ENCODE results near the gene EIPR1.

Gene EIPR1

DNA sequence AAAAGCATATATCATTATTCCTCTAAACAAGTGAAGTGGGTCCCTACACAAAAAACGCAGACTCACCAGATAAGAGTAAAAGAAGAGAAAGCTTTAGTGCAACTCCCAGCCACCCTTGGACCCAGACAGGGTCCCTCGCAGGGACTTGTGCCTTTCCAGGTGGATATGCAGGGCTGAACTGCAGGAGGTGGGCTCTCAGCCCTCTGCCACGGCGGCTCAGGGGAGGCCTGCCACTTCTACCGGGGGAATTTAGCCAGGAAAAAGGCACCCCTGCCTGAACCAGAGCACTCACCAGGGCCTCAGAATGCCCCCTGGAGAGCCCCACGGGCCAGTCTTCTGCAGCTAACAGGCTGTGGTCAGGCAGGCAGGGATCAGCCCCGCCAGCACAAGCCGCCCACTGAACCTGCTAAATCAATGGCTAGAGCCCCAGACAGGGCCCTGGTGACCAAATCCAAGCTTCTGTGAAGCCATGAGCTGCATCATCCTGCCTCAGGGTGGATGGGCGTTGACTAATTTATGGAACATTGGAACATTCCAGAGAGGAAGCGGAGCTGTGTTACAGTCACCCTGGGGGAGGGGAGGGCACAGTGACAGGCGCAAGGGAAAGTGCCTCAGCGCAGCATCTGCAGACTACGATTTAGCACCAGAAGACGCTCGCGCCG, 209.3 kb downstream of the EIPR1 start:
- no peak for DNase-seq

DNA sequence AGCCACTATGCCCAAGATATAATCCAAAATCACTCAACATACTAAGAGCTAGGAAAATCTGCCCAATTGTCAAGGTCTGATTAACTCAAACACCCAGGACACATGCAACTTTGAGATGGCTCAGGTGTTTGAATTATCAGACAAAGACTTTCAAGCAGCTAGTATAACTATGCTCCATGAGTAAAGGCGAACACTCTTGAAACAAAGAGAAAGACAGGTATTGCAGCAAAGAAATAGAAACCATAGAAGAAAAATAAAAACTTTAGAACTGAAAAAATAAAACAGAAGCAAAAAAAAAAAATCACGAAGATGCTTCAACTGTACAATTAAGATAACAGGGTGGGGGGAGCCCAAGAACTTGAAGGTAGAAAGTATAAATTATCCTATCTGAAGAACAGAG, 214.2 kb downstream of the EIPR1 start:
- no peak for DNase-seq

- no peak for DNase-seq
These were observed 215.1 kb downstream of the EIPR1 start for GRCh38 chr2:3162442-3163077.

- DNase-seq, result no peak
These were observed 216.8 kb downstream of the EIPR1 start for GRCh38 chr2:3160751-3161330.

- no peak for DNase-seq
These were observed 217.7 kb downstream of the EIPR1 start for GRCh38 chr2:3159782-3160545.

DNA sequence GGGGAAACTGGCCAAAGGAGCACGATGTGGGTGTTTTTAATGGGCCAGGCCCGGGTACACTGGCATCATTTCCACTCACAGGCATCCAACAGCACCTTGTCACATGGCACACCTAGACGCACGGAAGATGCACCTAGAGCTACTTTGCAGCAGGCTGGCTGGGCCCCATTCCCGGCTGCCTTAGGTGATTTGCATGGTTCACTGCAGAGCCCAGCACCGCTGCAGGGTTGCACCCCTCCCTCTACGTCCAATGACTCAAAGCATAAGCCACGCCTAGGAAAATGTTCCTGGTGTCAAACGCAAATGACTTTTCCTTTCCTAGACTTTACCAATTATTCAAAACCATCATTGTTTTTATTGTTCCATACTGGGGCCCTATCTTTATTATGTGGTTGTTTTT, 222.9 kb downstream of the EIPR1 start:
- no peak for DNase-seq

DNA sequence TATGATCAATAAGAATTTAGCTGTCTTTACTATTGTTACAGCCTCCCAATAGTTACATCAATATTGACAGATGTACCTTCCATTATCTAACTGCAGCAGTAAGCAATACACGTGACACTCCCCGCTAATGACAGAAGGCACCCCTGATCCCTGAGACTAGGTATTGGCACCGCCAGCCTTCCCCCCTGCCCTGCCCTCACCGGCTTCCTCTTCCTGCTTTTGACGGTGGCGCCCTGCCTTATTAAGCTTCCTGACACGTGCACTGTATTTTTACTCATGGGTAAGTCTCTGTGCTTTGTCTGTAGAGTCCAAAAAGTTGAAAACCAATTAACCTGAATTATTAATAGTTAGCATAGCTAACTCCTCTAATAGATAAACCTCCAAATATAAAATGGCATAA, 223.5 kb downstream of the EIPR1 start:
- DNase-seq, result no peak

DNA sequence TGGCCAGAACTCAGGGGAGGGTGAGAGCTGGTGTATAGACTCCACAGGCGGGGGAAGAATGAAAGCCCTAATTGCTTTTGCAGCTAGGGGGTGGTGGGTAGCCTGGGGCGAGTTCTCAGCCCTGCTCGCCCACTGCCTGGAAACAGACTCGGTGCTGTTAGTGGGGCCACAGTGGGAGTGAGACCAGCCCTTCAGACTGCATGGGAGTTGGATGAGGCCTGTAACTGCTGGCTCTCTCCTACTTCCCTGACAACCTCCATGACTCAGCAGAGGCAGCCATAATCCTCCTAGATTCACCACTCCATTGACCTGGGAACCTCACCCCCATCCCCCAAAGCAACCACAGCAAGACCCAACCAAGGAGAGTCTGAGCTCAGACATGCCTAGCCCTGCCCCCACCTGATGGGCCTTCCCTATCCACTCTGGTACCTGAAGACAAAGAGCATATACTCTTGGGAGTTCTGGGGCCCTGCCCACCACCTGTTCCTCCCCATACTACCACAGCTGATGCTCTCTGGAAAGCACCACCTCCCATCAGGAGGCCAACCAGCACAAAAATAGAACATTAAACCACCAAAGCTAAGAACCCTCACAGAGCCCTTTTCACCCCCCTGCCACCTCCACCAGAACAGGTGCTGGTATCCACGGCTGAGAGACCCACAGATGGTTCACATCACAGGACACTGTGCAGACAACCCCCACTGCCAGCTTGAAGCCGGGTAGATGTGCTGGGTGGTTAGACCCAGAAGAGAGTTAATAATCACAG, 226.3 kb downstream of the EIPR1 start:
- no peak for DNase-seq

GRCh38 chr2:3149441-3150217, 228.0 kb downstream of the EIPR1 start:
- DNase-seq, result no peak

- no peak for DNase-seq
These were observed 228.9 kb downstream of the EIPR1 start for GRCh38 chr2:3148716-3149115.

- DNase-seq, result no peak
These were observed 229.7 kb downstream of the EIPR1 start for GRCh38 chr2:3147651-3148530.

GRCh38 chr2:3146772-3147650, 230.6 kb downstream of the EIPR1 start:
- no peak for DNase-seq

GRCh38 chr2:3146175-3146574, 231.4 kb downstream of the EIPR1 start:
- no peak for DNase-seq

DNA sequence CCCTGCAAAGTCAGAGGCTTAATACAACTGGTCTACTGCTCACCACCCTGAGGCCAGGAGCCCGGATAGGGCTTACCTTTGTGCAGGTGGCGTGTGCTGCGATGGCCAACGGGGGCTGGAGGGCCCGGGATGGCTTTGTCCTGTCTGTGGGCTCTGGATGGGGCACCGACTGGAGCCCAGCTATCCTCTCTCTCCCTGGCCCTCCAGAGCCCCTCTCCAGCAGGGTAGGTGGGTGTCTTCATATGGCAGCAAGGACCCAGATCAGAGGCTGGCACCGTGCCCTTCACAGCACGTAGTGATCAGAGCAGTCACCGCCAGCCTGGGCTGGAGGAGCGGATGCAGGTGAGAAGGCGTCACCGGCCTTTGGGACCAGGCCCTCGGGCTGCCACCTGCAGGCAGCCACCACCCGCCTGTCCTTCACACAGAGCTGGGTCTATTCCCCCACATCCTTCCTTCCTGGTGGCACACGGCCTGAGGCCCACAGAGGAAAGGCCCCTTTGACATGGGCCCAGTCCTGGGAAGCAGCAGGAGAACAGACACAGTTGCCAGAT, 232.1 kb downstream of the EIPR1 start:
- no peak for DNase-seq

GRCh38 chr2:3144856-3145255, 232.8 kb downstream of the EIPR1 start:
- no peak for DNase-seq

GRCh38 chr2:3143602-3144001, 234.0 kb downstream of the EIPR1 start:
- DNase-seq, result no peak

DNA sequence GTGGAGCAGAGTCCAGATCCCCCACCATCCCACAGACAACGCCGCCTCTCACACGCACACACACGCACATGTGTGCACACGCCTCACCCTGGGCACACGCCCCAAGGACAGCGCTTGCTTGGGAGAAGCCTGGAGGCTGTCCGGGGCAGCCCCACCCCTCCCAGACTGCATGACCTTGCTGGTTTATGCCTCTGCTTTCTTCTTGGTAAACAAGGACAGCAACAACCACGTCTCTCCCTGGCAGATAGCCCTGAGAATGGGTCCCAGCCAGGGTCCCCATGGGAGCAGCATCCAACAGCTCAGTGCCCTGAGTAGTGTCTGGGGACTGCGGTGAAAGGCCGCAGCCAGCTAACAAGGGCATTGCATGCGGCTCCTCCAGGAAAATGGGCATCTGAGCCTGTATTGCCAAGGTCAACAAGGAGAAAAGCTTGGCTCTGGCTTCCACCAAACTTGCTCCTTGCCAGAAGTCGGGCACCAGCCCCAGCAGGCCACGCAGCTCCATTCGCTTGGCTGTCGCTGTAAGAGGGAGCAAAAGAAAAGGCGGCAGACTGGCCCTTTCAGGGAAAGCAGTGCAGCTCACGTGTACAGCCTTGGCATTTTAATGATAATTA, 234.6 kb downstream of the EIPR1 start:
- DNase-seq, result no peak

GRCh38 chr2:3142210-3142609, 235.4 kb downstream of the EIPR1 start:
- DNase-seq, result no peak

- no peak for DNase-seq
These were observed 235.9 kb downstream of the EIPR1 start for GRCh38 chr2:3141696-3142095.
